ENCODE results near the gene IL2RA. TPM values are rescaled to one million over a fixed set of nuclear protein-coding genes. Genes with fewer than 3 reads are reported as not detected.

The IL2RA gene
- total and polyA plus RNA-seq, 2 experiments from 2014 or later, result not detected

Other genes with a start within 250 kb of the IL2RA start
- gene GDI2, start 248.9 kb downstream of the IL2RA start, total RNA-seq, result 218 and 234 TPM in 2 replicates
- 182 and 230 TPM in 2 replicates for gene GDI2, start 248.9 kb downstream of the IL2RA start, polyA plus RNA-seq
- gene ANKRD16, start 172.5 kb downstream of the IL2RA start, total RNA-seq, result 22.4 and 32.3 TPM in 2 replicates
- 29.0 and 33.8 TPM in 2 replicates for gene ANKRD16, start 172.5 kb downstream of the IL2RA start, polyA plus RNA-seq
- gene FBH1, start 172.1 kb downstream of the IL2RA start, total RNA-seq, result 168 and 196 TPM in 2 replicates
- 185 and 213 TPM in 2 replicates for gene FBH1, start 172.1 kb downstream of the IL2RA start, polyA plus RNA-seq
- 0.21 and 0.27 TPM in 2 replicates for gene IL15RA, start 84.8 kb downstream of the IL2RA start, total RNA-seq
- 0.36 and 1.4 TPM in 2 replicates for gene IL15RA, start 84.8 kb downstream of the IL2RA start, polyA plus RNA-seq
- gene RBM17, start 26.7 kb upstream of the IL2RA start, total RNA-seq, result 39.4 and 86.2 TPM in 2 replicates
- gene RBM17, start 26.7 kb upstream of the IL2RA start, polyA plus RNA-seq, result 125 and 144 TPM in 2 replicates
- gene PFKFB3, start 140.6 kb upstream of the IL2RA start, total RNA-seq, result 47.6 and 55.8 TPM in 2 replicates
- gene PFKFB3, start 140.6 kb upstream of the IL2RA start, polyA plus RNA-seq, result 37.1 and 47.6 TPM in 2 replicates